NCI-H2107 treated with DMSO at 0.1 percent for 48 hours (cell line): Measurements from ENCODE around the gene STX16.
"Not testable (repeated sequence)": the region's sequence is repeated elsewhere in the genome, so short reads cannot be mapped to it uniquely, and the experiment has no call there.

Experiments used
- DNase-seq: peaks from one replicate; lab custom pipeline; 2025; ENCODE audit not compliant: unreplicated experiment; lab: John Stamatoyannopoulos, UW

The STX16 gene

DNA sequence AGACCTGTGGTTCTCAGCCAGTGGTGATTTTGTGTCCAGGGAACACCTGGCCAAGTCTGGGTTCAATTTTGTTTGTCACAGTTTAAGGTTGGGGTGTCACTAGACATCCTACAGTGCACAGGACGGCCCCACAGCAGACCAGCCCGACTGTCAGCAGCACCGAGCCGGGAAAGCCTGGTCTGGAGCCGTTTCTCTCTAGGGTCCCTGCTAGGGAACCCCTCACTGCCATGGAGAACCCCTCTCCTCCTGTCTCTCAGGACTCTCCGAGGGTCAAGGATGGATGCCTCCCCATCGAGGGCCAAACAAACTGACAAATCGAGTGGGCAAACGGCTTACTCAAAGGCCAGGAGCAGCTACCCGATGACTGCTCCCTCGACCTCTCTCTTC lies 15.8 kb upstream of the STX16 start:
- DNase-seq, result no peak

- no peak for DNase-seq
Measured at GRCh38 chr20:58636396-58636982, 14.6 kb upstream of the STX16 start.

GRCh38 chr20:58636983-58637421 lies 14.1 kb upstream of the STX16 start:
- DNase-seq, result no peak

DNA sequence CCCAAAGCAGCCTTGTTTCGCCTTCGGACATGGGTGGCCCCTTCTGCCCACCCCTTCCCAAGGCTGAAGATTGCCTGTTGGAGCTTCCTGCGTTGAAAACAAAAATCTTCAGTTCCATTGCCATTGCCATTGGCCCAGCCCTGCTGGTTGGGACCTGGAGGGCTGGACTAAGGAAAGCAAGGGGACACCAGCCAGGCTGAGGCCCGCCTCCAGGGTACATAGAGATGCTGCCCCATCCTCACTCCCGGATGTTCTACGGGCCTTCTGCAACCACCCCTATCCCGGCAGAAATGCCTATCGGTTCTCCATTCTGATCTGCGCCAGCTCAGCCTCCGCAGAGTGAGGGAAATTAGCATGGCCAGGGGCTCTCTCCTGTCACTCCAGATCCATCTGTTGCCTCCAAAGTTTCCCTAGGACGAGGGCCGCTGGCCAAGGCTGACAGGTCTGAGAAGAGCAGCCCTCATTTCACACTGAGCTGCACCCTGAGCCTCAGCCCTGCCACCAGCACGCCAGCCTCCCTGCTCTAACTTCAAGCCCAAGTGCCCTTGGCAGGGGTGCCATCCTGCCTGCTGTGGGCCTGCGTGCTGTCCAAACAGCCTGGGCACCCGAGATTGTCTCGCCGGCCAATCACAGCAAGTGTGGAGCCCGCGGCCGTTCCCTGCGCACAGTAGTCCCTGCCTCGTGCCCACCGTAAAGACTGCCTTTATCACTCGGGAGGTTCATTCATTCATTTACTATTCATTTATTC lies 13.4 kb upstream of the STX16 start:
- DNase-seq, result no peak

- no peak for DNase-seq
Measured at GRCh38 chr20:58638467-58639181, 12.5 kb upstream of the STX16 start.

- DNase-seq, result no peak
Measured at GRCh38 chr20:58639182-58640146, 11.6 kb upstream of the STX16 start.

GRCh38 chr20:58640446-58640845 lies 10.6 kb upstream of the STX16 start:
- DNase-seq, result no peak

GRCh38 chr20:58642441-58642840 lies 8.6 kb upstream of the STX16 start:
- no peak for DNase-seq

DNA sequence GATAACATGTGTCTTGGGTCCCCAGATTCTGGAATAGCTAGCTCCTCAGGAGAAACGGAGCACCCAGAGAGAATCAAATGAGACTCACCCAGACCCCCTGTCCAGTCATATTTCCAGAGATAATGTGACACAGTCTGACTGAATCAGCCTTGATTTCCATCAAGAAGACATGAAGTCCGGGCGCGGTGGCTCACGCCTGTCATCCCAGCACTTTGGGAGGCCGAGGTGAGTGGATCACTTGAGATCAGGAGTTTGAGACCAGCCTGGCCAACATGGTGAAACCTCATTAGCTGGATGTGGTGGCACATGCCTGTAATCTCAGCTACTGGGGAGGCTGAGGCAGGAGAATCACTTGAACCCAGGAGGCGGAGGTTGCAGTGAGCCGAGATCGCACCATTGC lies 8.2 kb upstream of the STX16 start:
- not testable (repeated sequence) for DNase-seq

DNA sequence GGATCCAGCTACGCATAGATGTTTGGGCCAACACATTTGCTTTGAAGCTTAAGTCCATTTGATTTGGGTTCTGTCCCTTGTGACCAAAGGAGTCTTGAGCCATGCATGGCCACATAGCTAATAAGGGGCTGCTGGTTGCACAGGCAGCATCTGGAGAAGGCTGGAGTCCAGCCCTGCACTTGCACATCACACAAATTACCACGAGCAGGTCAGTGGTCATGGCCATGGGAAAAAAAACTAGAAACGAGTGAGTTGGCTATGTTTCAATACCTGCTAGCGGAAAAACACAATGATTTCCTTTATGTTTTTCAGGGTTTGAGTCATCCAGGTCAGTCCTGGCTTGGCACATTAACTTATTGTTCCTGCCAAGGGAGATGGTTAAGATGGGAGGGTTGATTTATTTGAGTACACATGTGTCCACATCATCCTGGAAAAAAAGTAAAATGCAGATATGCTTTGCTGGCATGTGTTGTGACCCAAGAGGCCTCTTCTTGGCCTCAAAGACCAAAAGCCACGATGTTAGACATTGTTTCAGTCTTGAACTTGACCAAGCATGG lies 5.6 kb upstream of the STX16 start:
- DNase-seq, result no peak

GRCh38 chr20:58646257-58646656 lies 4.8 kb upstream of the STX16 start:
- no peak for DNase-seq

GRCh38 chr20:58646703-58647102 lies 4.4 kb upstream of the STX16 start:
- DNase-seq, result no peak

GRCh38 chr20:58647162-58647795 lies 3.8 kb upstream of the STX16 start:
- no peak for DNase-seq

DNA sequence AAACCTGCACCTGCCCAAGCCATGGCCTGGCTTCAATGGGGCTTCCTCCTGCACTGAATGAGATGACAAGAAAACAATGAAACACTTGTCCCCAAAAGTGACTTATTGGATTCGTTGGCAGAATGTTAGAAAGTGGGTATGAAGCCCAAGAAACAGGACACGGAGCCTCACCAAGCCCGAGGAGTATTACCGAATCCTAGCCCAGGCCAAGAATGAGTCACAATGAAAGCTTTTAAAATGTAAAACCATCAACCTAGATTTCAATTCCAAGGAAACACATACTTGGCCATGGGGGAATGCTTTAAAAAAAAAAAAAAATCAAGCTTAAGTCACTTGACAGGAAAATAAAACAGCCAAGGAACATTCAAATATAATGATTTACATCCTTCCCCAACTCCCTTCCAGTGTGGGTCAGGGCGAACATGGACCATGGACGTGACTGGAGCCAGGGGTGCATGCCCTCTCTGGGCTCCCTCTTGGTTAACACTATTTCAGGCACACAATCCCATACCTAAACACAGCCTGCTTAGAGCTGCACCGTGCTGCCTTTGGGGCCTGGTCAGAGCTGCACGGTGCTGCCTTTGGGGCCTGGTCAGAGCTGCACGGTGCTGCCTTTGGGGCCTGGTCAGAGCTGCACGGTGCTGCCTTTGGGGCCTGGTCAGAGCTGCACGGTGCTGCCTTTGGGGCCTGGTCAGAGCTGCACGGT lies 3.1 kb upstream of the STX16 start:
- no peak for DNase-seq

GRCh38 chr20:58648502-58648825 lies 2.6 kb upstream of the STX16 start:
- DNase-seq, result not testable (repeated sequence)

DNA sequence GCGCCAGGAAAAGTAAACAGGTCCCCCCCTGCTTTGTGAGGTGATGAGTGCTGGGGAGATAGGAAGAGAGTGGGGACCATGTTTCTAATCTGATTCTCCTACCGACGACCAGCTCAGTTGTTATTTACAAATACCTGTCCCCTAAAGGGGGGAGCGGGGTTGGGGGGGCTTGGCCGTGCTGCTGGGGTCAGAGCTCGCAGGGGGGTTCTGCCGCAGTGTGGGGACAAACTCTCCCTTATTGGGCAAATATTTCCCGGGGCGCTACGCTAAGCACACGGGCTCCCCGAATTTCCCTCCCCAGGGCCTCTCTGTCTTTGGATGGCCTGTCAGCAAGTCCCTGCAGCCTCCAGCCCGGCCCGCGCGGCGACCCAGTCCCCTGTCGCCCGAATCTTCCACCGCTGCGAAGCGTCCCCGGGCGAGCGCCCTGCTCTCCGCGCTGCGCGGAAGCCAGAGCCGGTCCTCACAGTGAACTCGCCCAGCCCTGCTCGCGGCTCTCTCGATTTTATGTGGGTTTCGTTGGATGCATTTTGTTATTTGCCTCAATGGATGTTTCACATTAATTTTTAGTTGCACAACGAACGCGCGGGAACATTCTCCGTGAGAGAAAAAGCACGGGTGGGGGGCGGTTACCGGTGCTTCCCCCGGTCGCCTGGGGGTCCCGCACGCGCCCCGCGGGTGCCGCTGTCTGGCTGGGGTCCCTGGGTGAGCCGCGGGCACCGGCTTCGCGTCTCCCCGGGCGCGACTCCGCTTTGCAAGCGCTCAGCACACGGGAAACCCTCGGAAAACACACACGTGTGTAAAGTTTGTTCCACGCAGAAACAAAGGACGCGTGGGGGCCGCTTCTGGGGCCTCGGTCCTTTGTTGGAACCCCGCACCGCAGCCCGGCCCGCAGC lies 1.5 kb upstream of the STX16 start:
- DNase-seq, result no peak

- no peak for DNase-seq
Measured at GRCh38 chr20:58650181-58650775, 805 bp upstream of the STX16 start.

DNA sequence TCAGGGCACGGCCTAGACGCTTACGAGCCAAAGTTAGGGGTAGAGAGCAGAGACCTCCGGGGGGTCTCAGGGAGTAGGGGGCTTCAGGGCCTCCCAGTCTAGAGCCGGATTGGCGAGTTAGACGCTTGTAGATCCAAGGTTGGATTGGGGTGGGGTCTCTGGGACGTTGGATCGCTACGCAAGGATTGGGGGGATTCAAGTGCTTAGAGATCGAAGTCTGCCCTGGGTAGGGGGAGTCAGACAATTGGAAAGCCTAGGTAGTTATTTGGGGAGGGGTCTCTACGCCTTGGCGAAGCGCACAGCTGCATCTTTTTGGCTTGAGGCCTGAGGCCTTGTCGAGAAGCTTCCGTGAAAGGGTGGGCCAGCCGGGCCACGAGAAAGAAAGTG lies 469 bp downstream of the STX16 start:
- DNase-seq, result no peak
